ENCODE measurements around the gene KLHL29.

The KLHL29 gene

GRCh38 chr2:23385748-23386338, 864 bp downstream of the KLHL29 start:
- Histone ChIP-seq H3K4me3 (ENCODE audit: low read length) (peak overlapping the region; percentile 51; the same call in 1 of the 2 replicates), H3K79me2 (ENCODE audit: low read length) (no peaks in the 10 kb centered on the region), H3K4me1 (ENCODE audit: low read length) (peaks cover 5% of the 10 kb centered on the region), H3K9me2 (replicated peaks; ENCODE audit: insufficient read depth, low read length) (no peaks in the 10 kb centered on the region), H3F3A (ENCODE audit: insufficient read depth, low read length) (peaks cover 2% of the 10 kb centered on the region; the same call in 1 of the 2 replicates), H3K27me3 (replicated peaks; ENCODE audit: insufficient read depth, low read length) (peaks cover 57% of the 10 kb centered on the region), H2AFZ (ENCODE audit: low read length) (no peak overlapping the region), H3K9me3 (replicated peaks; ENCODE audit: insufficient read depth, low read length) (no peaks in the 10 kb centered on the region), H3K4me2 (ENCODE audit: low read depth, low read length) (peak overlapping the region; percentile 63), H4K20me1 (ENCODE audit: insufficient read depth, low read length) (no peaks in the 10 kb centered on the region), H3K36me3 (replicated peaks; ENCODE audit: insufficient read depth, low read length) (no peaks in the 10 kb centered on the region), H3K9ac (ENCODE audit: low read length) (no peak overlapping the region), H3K27ac (ENCODE audit: low read length) (no peak overlapping the region)
- TF ChIP-seq EZH2 (optimal IDR thresholded peaks at IDR 0.05; ENCODE audit: low read depth, low read length) (no peak), EZH2phosphoT487 (IDR thresholded peaks at IDR 0.05; ENCODE audit: low read length) (no peak)
- TF ChIP-seq, protein P1, sequence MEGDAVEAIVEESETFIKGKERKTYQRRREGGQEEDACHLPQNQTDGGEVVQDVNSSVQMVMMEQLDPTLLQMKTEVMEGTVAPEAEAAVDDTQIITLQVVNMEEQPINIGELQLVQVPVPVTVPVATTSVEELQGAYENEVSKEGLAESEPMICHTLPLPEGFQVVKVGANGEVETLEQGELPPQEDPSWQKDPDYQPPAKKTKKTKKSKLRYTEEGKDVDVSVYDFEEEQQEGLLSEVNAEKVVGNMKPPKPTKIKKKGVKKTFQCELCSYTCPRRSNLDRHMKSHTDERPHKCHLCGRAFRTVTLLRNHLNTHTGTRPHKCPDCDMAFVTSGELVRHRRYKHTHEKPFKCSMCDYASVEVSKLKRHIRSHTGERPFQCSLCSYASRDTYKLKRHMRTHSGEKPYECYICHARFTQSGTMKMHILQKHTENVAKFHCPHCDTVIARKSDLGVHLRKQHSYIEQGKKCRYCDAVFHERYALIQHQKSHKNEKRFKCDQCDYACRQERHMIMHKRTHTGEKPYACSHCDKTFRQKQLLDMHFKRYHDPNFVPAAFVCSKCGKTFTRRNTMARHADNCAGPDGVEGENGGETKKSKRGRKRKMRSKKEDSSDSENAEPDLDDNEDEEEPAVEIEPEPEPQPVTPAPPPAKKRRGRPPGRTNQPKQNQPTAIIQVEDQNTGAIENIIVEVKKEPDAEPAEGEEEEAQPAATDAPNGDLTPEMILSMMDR (IDR thresholded peaks at IDR 0.05; ENCODE audit: low read length), result no peak
- DNase-seq, result no peak

DNA sequence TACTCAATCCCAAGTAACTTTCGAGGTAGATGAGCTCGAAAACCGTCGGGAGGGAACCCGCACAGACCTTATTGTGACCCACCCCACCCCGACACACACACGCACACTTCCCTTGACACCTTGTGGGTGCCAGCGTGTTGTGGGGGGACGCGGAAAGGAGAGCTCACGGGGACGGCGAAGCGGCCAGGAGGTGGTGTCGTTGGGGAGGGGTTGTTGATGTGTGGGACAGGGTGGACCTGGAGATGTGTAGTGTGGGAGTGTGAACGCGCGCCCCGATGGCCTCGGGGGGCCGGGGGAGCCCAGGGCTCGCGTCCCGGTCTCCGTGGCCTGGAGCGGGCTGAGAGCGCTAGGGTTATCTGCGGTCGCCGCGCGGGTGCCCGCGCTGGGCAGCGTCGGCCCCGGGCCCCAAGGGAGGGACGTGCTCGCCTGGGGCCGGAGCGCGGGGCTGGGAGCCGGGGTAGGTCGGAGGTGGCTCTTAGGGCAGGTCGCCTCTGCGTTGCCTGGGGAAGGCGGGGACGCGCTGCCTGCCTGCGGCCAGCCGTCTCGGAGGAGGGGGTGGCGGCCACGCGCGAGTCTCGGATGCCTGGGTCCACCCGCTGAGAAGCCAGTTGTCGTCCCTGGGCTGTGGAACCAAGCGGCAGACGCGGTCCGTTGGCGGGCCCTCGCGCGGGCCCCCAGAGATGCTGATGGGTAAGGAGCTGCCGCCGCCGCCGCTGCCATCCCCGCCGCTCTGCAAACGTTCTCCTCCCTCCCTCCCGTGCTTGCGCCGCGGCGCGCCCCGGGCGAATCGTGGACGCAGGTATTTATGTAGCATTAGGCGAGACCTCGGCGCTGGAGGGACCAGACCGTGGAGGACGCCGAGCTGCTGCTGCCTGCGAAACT, 1.6 kb downstream of the KLHL29 start:
- no peak overlapping the region for H3K27ac ChIP-seq (ENCODE audit: low read length)
- H3K79me2 ChIP-seq (ENCODE audit: low read length), result no peaks in the 10 kb centered on the region
- H3K4me3 ChIP-seq (ENCODE audit: low read length), result peak overlapping the region; percentile 43
- no peak for TF ChIP-seq EZH2 (optimal IDR thresholded peaks at IDR 0.05; ENCODE audit: low read depth, low read length)
- TF ChIP-seq EZH2phosphoT487 (IDR thresholded peaks at IDR 0.05; ENCODE audit: low read length), result no peak
- TF ChIP-seq, protein P1 (IDR thresholded peaks at IDR 0.05; ENCODE audit: low read length), result no peak
- peaks cover 50% of the 10 kb centered on the region for H3K27me3 ChIP-seq (replicated peaks; ENCODE audit: insufficient read depth, low read length)
- no peaks in the 10 kb centered on the region for H3K4me1 ChIP-seq (ENCODE audit: low read length)
- H3F3A ChIP-seq (ENCODE audit: insufficient read depth, low read length), result no peaks in the 10 kb centered on the region
- no peaks in the 10 kb centered on the region for H3K9me2 ChIP-seq (replicated peaks; ENCODE audit: insufficient read depth, low read length)
- H2AFZ ChIP-seq (ENCODE audit: low read length), result no peak overlapping the region; the same call in 1 of the 2 replicates
- no peak overlapping the region for H3K9ac ChIP-seq (ENCODE audit: low read length)
- peak overlapping the region; percentile 63 for H3K4me2 ChIP-seq (ENCODE audit: low read depth, low read length)
- no peaks in the 10 kb centered on the region for H4K20me1 ChIP-seq (ENCODE audit: insufficient read depth, low read length)
- H3K9me3 ChIP-seq (replicated peaks; ENCODE audit: insufficient read depth, low read length), result no peaks in the 10 kb centered on the region
- no peak for DNase-seq
- H3K36me3 ChIP-seq (replicated peaks; ENCODE audit: insufficient read depth, low read length), result no peaks in the 10 kb centered on the region

DNA sequence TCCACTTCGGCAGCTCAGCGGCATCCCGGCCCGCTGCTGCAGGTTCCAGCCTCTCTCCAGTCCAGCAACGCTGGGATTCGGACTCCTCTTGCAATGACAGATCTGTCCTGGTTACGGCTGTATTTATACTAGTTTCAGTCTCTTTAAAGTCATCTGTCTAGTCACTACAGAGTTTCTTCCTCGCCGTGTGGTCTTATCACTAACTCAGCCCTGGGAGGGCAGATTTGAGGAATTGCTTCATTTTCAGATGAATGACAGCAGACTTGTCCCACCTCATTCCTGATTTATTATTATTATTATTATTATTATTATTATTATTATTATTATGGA, 2.2 kb downstream of the KLHL29 start:
- Histone ChIP-seq H3F3A (ENCODE audit: insufficient read depth, low read length) (no peaks in the 10 kb centered on the region), H3K4me2 (ENCODE audit: low read depth, low read length) (peak overlapping the region; percentile 63), H3K9me2 (replicated peaks; ENCODE audit: insufficient read depth, low read length) (no peaks in the 10 kb centered on the region), H2AFZ (ENCODE audit: low read length) (no peak overlapping the region; the same call in 1 of the 2 replicates), H3K9ac (ENCODE audit: low read length) (no peak overlapping the region), H4K20me1 (ENCODE audit: insufficient read depth, low read length) (no peaks in the 10 kb centered on the region), H3K27me3 (replicated peaks; ENCODE audit: insufficient read depth, low read length) (peaks cover 44% of the 10 kb centered on the region), H3K4me1 (ENCODE audit: low read length) (no peaks in the 10 kb centered on the region), H3K4me3 (ENCODE audit: low read length) (peak overlapping the region; percentile 43), H3K9me3 (replicated peaks; ENCODE audit: insufficient read depth, low read length) (no peaks in the 10 kb centered on the region), H3K79me2 (ENCODE audit: low read length) (no peaks in the 10 kb centered on the region), H3K27ac (ENCODE audit: low read length) (no peak overlapping the region), H3K36me3 (replicated peaks; ENCODE audit: insufficient read depth, low read length) (no peaks in the 10 kb centered on the region)
- TF ChIP-seq, protein P1 (IDR thresholded peaks at IDR 0.05; ENCODE audit: low read length), result no peak
- TF ChIP-seq EZH2 (optimal IDR thresholded peaks at IDR 0.05; ENCODE audit: low read depth, low read length) (no peak), EZH2phosphoT487 (IDR thresholded peaks at IDR 0.05; ENCODE audit: low read length) (no peak)
- DNase-seq, result no peak
